Measurements from ENCODE around the gene GRID2IP. TPM values are rescaled to one million over a fixed set of nuclear protein-coding genes. Genes with fewer than 3 reads are reported as not detected.

Gene GRID2IP
- polyA plus RNA-seq, 1 donor (not counting 4 experiments of a cell fraction or from before 2014, with no cell fraction given), result 0.04 TPM

DNA sequence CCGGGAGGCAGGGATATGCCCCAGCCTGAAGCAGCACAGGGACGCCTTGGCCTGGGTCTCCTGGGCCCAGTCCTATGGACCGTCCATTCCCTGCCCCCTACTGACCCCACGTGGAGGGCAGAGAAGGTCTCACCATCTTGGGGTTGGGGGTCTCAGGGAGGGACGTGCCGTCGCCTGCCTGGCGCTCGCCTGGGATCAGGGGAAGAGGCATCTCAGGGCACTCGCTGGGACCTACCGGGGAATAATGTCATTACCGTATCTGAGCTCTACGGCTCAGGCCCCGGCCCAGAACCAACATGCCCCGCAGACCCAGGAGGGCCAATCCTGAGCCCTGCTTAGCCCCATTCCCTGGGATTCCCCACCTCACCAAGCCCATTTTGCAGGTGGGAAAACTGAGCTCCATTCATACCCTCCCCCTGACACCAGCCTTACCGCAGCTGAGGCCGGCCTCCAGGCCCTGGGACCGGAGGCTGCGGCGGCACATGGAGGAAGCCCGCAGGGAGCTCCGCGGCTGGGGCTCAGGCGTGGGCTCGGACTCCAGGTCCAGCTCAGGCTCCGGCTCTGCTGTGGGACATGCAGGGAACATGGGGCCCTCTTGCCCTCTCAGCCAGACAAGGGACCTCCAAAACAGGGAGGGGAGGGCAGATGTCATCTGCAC lies 40.7 kb downstream of the GRID2IP start:
- H3K4me3 ChIP-seq (ENCODE audit: control insufficient read depth in 2 of 3, extremely low read depth in 1 of 3, insufficient read depth in 2 of 3, low read depth in 1 of 3, low read length in 3 of 3), result no peak overlapping the region
- no peak overlapping the region for H3K4me2 ChIP-seq (ENCODE audit: control insufficient read depth, extremely low read depth, insufficient read depth, low read depth, low read length)
- no peak for TF ChIP-seq EZH2 (IDR thresholded peaks at IDR 0.05; ENCODE audit: low read length)
- TF ChIP-seq, protein P1, sequence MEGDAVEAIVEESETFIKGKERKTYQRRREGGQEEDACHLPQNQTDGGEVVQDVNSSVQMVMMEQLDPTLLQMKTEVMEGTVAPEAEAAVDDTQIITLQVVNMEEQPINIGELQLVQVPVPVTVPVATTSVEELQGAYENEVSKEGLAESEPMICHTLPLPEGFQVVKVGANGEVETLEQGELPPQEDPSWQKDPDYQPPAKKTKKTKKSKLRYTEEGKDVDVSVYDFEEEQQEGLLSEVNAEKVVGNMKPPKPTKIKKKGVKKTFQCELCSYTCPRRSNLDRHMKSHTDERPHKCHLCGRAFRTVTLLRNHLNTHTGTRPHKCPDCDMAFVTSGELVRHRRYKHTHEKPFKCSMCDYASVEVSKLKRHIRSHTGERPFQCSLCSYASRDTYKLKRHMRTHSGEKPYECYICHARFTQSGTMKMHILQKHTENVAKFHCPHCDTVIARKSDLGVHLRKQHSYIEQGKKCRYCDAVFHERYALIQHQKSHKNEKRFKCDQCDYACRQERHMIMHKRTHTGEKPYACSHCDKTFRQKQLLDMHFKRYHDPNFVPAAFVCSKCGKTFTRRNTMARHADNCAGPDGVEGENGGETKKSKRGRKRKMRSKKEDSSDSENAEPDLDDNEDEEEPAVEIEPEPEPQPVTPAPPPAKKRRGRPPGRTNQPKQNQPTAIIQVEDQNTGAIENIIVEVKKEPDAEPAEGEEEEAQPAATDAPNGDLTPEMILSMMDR (optimal IDR thresholded peaks at IDR 0.05 in 1 of 3, IDR thresholded peaks at IDR 0.05 in 1 of 3, conservative IDR thresholded peaks at IDR 0.05 in 1 of 3; ENCODE audit: extremely low read depth in 1 of 3, insufficient read depth in 2 of 3, low read length in 3 of 3), result no peak
- H3K9me3 ChIP-seq (ENCODE audit: control insufficient read depth, low read depth, low read length), result no peaks in the 10 kb centered on the region
- H3K9me1 ChIP-seq (ENCODE audit: control insufficient read depth, extremely low read depth, insufficient read depth, low read length), result no peaks in the 10 kb centered on the region
- no peak overlapping the region for H3K9ac ChIP-seq (ENCODE audit: control insufficient read depth, extremely low read depth, insufficient read depth, low read length)
- no peak for FAIRE-seq
- no peaks in the 10 kb centered on the region for H4K20me1 ChIP-seq (ENCODE audit: control insufficient read depth, extremely low read depth, insufficient read depth, low read length)
- no peaks in the 10 kb centered on the region for H3K36me3 ChIP-seq (ENCODE audit: control insufficient read depth in 2 of 2, extremely low read depth in 1 of 2, insufficient read depth in 2 of 2, low read length in 2 of 2)
- peaks cover 4% of the 10 kb centered on the region for H3K27me3 ChIP-seq (ENCODE audit: control insufficient read depth, extremely low read depth, insufficient read depth, low read length)
- dilution Hi-C loops (cut with MboI; ENCODE audit: extremely low pct_ligation_motif_present, low sequenced_read_pairs), result no loop called here
- H2AFZ ChIP-seq (ENCODE audit: control insufficient read depth, low read length), result no peak overlapping the region
- no peaks in the 10 kb centered on the region for H3K79me2 ChIP-seq (ENCODE audit: control insufficient read depth, insufficient read depth, low read length)
- no peaks in the 10 kb centered on the region for H3K4me1 ChIP-seq (ENCODE audit: control insufficient read depth, extremely low read depth, insufficient read depth, low read length)
- DNase-seq (ENCODE audit: low read depth, low spot score), result no peak
- no peak overlapping the region for H3K27ac ChIP-seq (ENCODE audit: control insufficient read depth, insufficient read depth, low read length)

DNA sequence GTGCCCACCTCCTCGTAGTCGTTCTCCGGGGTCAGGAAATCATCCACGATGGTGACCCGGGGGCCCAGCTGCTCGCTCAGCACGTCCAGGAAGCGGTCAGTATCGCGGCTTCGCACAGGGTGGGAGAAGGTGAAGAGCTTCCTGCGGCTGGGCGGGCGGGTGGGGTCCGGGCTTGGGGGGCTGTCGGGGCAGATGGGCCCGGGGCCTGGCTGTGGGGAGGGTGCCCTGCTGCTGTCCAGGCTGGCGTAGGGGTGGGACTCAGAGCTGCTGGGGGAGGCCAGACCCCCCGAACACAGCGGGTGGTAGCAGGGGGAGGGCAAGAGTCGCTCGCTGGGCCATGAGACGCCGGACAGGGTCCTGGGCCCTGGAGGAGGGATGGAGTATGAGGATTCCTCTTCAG lies 42.3 kb downstream of the GRID2IP start:
- no peaks in the 10 kb centered on the region for H3K36me3 ChIP-seq (ENCODE audit: control insufficient read depth in 2 of 2, extremely low read depth in 1 of 2, insufficient read depth in 2 of 2, low read length in 2 of 2)
- no peak for FAIRE-seq
- dilution Hi-C loops (cut with MboI; ENCODE audit: extremely low pct_ligation_motif_present, low sequenced_read_pairs), result no loop called here

More for the DNA sequence above, 42.3 kb downstream of the GRID2IP start:
- TF ChIP-seq EZH2 (IDR thresholded peaks at IDR 0.05; ENCODE audit: low read length), result no peak
- TF ChIP-seq, protein P1 (optimal IDR thresholded peaks at IDR 0.05 in 1 of 3, IDR thresholded peaks at IDR 0.05 in 1 of 3, conservative IDR thresholded peaks at IDR 0.05 in 1 of 3; ENCODE audit: extremely low read depth in 1 of 3, insufficient read depth in 2 of 3, low read length in 3 of 3), result no peak
- peaks cover 4% of the 10 kb centered on the region for H3K27me3 ChIP-seq (ENCODE audit: control insufficient read depth, extremely low read depth, insufficient read depth, low read length)
- no peak for DNase-seq (ENCODE audit: low read depth, low spot score)
- H3K4me1 ChIP-seq (ENCODE audit: control insufficient read depth, extremely low read depth, insufficient read depth, low read length), result peaks cover 3% of the 10 kb centered on the region
- H3K79me2 ChIP-seq (ENCODE audit: control insufficient read depth, insufficient read depth, low read length), result no peaks in the 10 kb centered on the region
- no peak overlapping the region for H3K27ac ChIP-seq (ENCODE audit: control insufficient read depth, insufficient read depth, low read length)
- no peak overlapping the region for H3K4me3 ChIP-seq (ENCODE audit: control insufficient read depth in 2 of 3, extremely low read depth in 1 of 3, insufficient read depth in 2 of 3, low read depth in 1 of 3, low read length in 3 of 3)
- H3K4me2 ChIP-seq (ENCODE audit: control insufficient read depth, extremely low read depth, insufficient read depth, low read depth, low read length), result no peak overlapping the region
- H3K9ac ChIP-seq (ENCODE audit: control insufficient read depth, extremely low read depth, insufficient read depth, low read length), result no peak overlapping the region
- H3K9me3 ChIP-seq (ENCODE audit: control insufficient read depth, low read depth, low read length), result no peaks in the 10 kb centered on the region
- H4K20me1 ChIP-seq (ENCODE audit: control insufficient read depth, extremely low read depth, insufficient read depth, low read length), result no peaks in the 10 kb centered on the region
- no peaks in the 10 kb centered on the region for H3K9me1 ChIP-seq (ENCODE audit: control insufficient read depth, extremely low read depth, insufficient read depth, low read length)
- H2AFZ ChIP-seq (ENCODE audit: control insufficient read depth, low read length), result no peak overlapping the region

Data from keratinocyte (primary cell).